Caco-2 (cell line): ENCODE data around the gene RAB35. TPM values are rescaled to one million over a fixed set of nuclear protein-coding genes. Genes with fewer than 3 reads are reported as not detected.

Source experiments
- BruUV-seq: library from RNA; stranded (reverse); fragments of 400-500 nt; replicated peaks from 2 replicates; lab custom pipeline; 2021; lab: Mats Ljungman, UMichigan
- CTCF ChIA-PET: fragments of 300-600 bp; sonication (Branson Sonifier 250); formaldehyde crosslinking; loops from one replicate; lab custom pipeline; 2022; ENCODE audit warnings: antibody characterized with exemption; lab: Charles Lee
- POLR2A ChIA-PET: fragments of 300-600 bp; sonication (Branson Sonifier 250); formaldehyde crosslinking; loops from one replicate; lab custom pipeline; 2022; ENCODE audit warnings: antibody characterized with exemption; lab: Charles Lee
- DNase-seq, 2 experiments: peaks; one replicate each; pipeline versions ENCODE4 v3.0.0 to v3.0.0-alpha.2; 2020 to 2022
- H3K27me3 ChIP-seq: replicated peaks from 2 replicates; pipeline ENCODE4 v1.6.0; 2011; ENCODE audit warnings: low read length; ENCODE audit not compliant: control insufficient read depth, insufficient read depth
- H3K36me3 ChIP-seq: 2 replicates; pipeline ENCODE4 v1.5.1; 2011; ENCODE audit warnings: low read length; ENCODE audit not compliant: control insufficient read depth, insufficient read depth
- H3K4me1 ChIP-seq: fragments of 250-450 bp; sonication (Bioruptor Pico); 2 replicates; pipeline ENCODE4 v1.5.1; 2020; ENCODE audit warnings: mild to moderate bottlenecking
- H3K4me3 ChIP-seq: 2 replicates; pipeline ENCODE4 v1.5.1; 2011; ENCODE audit warnings: low read depth, mild to moderate bottlenecking, control low read depth, low read length
- H3K9me3 ChIP-seq: fragments of 250-450 bp; sonication (Bioruptor Pico); 2 replicates; pipeline ENCODE4 v1.5.1; 2020; ENCODE audit warnings: mild to moderate bottlenecking, moderate library complexity
- H3K27ac Mint-ChIP-seq: one replicate; pipeline ENCODE4 v1.8.0; 2022; ENCODE audit warnings: mixed read lengths; ENCODE audit not compliant: unreplicated experiment
- H3K27me3 Mint-ChIP-seq: one replicate; pipeline ENCODE4 v1.8.0; 2022; ENCODE audit warnings: mixed read lengths; ENCODE audit not compliant: insufficient read depth, unreplicated experiment
- H3K36me3 Mint-ChIP-seq: one replicate; pipeline ENCODE4 v1.8.0; 2022; ENCODE audit warnings: mild to moderate bottlenecking, mixed read lengths; ENCODE audit not compliant: insufficient read depth, unreplicated experiment
- H3K4me1 Mint-ChIP-seq: one replicate; pipeline ENCODE4 v1.8.0; 2022; ENCODE audit warnings: low read depth, mixed read lengths; ENCODE audit not compliant: unreplicated experiment
- H3K4me3 Mint-ChIP-seq: one replicate; pipeline ENCODE4 v1.8.0; 2022; ENCODE audit warnings: mild to moderate bottlenecking, moderate library complexity, mixed read lengths; ENCODE audit not compliant: unreplicated experiment
- H3K9me3 Mint-ChIP-seq: one replicate; pipeline ENCODE4 v1.8.0; 2022; ENCODE audit warnings: mixed read lengths; ENCODE audit not compliant: unreplicated experiment
- CTCF ChIP-seq, 2 experiments: fragments of 200-600 bp in 1 of 2; IDR thresholded peaks; 1 replicate in 1 of 2; 2 replicates in 1 of 2; pipeline versions ENCODE4 v1.5.1 to v1.8.0; 2011 to 2022; ENCODE audit warnings: antibody characterized with exemption in 1 of 2, control low read depth in 1 of 2, inconsistent platforms in 1 of 2, low read depth in 1 of 2, low read length in 1 of 2, mild to moderate bottlenecking in 1 of 2, moderate library complexity in 1 of 2; ENCODE audit not compliant: insufficient read depth in 1 of 2, severe bottlenecking in 1 of 2, unreplicated experiment in 1 of 2
- intact Hi-C: fragments of 100-400 bp; cut with micrococcal nuclease; formaldehyde crosslinking; loops from one replicate; pipeline ENCODE4 v1.10.0; 2022; ENCODE audit not compliant: unreplicated experiment
- total RNA-seq: library from RNA; stranded (reverse); gene quantifications from 2 replicates; pipeline ENCODE4 v1.2.3, GENCODE V29; 2022

Gene RAB35
- total RNA-seq, 1 experiment from 2014 or later: 72.0 TPM

- no peaks in the 10 kb centered on the region for H3K36me3 Mint-ChIP-seq
- no TSS peak for BruUV-seq
- no peaks in the 10 kb centered on the region for H3K4me1 Mint-ChIP-seq
- Histone ChIP-seq H3K9me3 (0 out of 2 replicates have a peak, but pooled peaks cover 5% of the 10 kb centered on the region), H3K36me3 (no peaks in the 10 kb centered on the region), H3K4me1 (peaks cover 5% of the 10 kb centered on the region; the same call in 1 of the 2 replicates), H3K4me3 (no peak overlapping the region), H3K27me3 (no peaks in the 10 kb centered on the region)
- intact Hi-C loops: no loop called here
- no peak overlapping the region for H3K27ac Mint-ChIP-seq
- H3K9me3 Mint-ChIP-seq: peaks cover 11% of the 10 kb centered on the region
- DNase-seq: no peak
- TF ChIP-seq CTCF (IDR thresholded peaks at IDR 0.05; ENCODE audit: insufficient read depth in 1 of 2, low read depth in 1 of 2, low read length in 1 of 2, severe bottlenecking in 1 of 2, unreplicated experiment in 1 of 2): no peak
- H3K4me3 Mint-ChIP-seq: no peak overlapping the region
- ChIA-PET CTCF (no interaction called here), POLR2A (no interaction called here)
- H3K27me3 Mint-ChIP-seq: no peaks in the 10 kb centered on the region
Observed at GRCh38 chr12:120054293-120054692, 62.3 kb downstream of the RAB35 start.

- H3K27me3 Mint-ChIP-seq: no peaks in the 10 kb centered on the region
- Histone ChIP-seq H3K4me3 (no peak overlapping the region), H3K4me1 (peaks cover 5% of the 10 kb centered on the region; the same call in 1 of the 2 replicates), H3K27me3 (no peaks in the 10 kb centered on the region), H3K9me3 (0 out of 2 replicates have a peak, but pooled peaks cover 5% of the 10 kb centered on the region), H3K36me3 (no peaks in the 10 kb centered on the region)
- DNase-seq: no peak
- no peaks in the 10 kb centered on the region for H3K4me1 Mint-ChIP-seq
- no peak for TF ChIP-seq CTCF (IDR thresholded peaks at IDR 0.05; ENCODE audit: insufficient read depth in 1 of 2, low read depth in 1 of 2, low read length in 1 of 2, severe bottlenecking in 1 of 2, unreplicated experiment in 1 of 2)
- no peak overlapping the region for H3K4me3 Mint-ChIP-seq
- H3K36me3 Mint-ChIP-seq: no peaks in the 10 kb centered on the region
- no peak overlapping the region for H3K27ac Mint-ChIP-seq
- H3K9me3 Mint-ChIP-seq: peaks cover 11% of the 10 kb centered on the region
- POLR2A ChIA-PET: no interaction called here
- intact Hi-C loops: no loop called here
- BruUV-seq: no TSS peak
- CTCF ChIA-PET: no interaction called here
Observed at GRCh38 chr12:120051535-120051934, 65.0 kb downstream of the RAB35 start.

- BruUV-seq: no TSS peak
- H3K4me3 Mint-ChIP-seq: no peak overlapping the region
- CTCF ChIA-PET: no interaction called here
- H3K36me3 Mint-ChIP-seq: no peaks in the 10 kb centered on the region
- TF ChIP-seq CTCF (IDR thresholded peaks at IDR 0.05; ENCODE audit: insufficient read depth in 1 of 2, low read depth in 1 of 2, low read length in 1 of 2, severe bottlenecking in 1 of 2, unreplicated experiment in 1 of 2): no peak
- H3K27me3 Mint-ChIP-seq: no peaks in the 10 kb centered on the region
- POLR2A ChIA-PET: no interaction called here
- Histone ChIP-seq H3K4me3 (no peak overlapping the region), H3K4me1 (peaks cover 5% of the 10 kb centered on the region; the same call in 1 of the 2 replicates), H3K27me3 (no peaks in the 10 kb centered on the region), H3K36me3 (no peaks in the 10 kb centered on the region), H3K9me3 (0 out of 2 replicates have a peak, but pooled peaks cover 5% of the 10 kb centered on the region)
- no peaks in the 10 kb centered on the region for H3K4me1 Mint-ChIP-seq
- no peak overlapping the region for H3K27ac Mint-ChIP-seq
- H3K9me3 Mint-ChIP-seq: peaks cover 11% of the 10 kb centered on the region
- DNase-seq: no peak
- intact Hi-C loops: loop anchor here (5.0 kb wide), 1 partner anchor 38 kb away; no protein-coding TSS in a partner anchor
Observed at GRCh38 chr12:120049426-120049825, 67.1 kb downstream of the RAB35 start.
